ENCODE measurements around the gene ENAH.

- TF ChIP-seq, protein P1, sequence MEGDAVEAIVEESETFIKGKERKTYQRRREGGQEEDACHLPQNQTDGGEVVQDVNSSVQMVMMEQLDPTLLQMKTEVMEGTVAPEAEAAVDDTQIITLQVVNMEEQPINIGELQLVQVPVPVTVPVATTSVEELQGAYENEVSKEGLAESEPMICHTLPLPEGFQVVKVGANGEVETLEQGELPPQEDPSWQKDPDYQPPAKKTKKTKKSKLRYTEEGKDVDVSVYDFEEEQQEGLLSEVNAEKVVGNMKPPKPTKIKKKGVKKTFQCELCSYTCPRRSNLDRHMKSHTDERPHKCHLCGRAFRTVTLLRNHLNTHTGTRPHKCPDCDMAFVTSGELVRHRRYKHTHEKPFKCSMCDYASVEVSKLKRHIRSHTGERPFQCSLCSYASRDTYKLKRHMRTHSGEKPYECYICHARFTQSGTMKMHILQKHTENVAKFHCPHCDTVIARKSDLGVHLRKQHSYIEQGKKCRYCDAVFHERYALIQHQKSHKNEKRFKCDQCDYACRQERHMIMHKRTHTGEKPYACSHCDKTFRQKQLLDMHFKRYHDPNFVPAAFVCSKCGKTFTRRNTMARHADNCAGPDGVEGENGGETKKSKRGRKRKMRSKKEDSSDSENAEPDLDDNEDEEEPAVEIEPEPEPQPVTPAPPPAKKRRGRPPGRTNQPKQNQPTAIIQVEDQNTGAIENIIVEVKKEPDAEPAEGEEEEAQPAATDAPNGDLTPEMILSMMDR (IDR thresholded peaks at IDR 0.05; ENCODE audit: insufficient read depth, low read length): no peak
- TF ChIP-seq GABPA (IDR thresholded peaks at IDR 0.05; ENCODE audit: low read depth) (no peak), POLR2AphosphoS5 (IDR thresholded peaks at IDR 0.05; ENCODE audit: low read depth) (no peak)
These were observed 215.0 kb downstream of the ENAH start for GRCh38 chr1:225437710-225438437.

Data from HL-60 (cell line).